GM18519 (cell line): Measurements from ENCODE around the gene GALNT10.

Source experiments
- ATAC-seq: cut with Tn5 transposase; IDR thresholded peaks from one replicate; pipeline ENCODE4 v1.9.1; 2021; ENCODE audit warnings: mild to moderate bottlenecking, moderate library complexity; ENCODE audit not compliant: unreplicated experiment, low FRiP score

The GALNT10 gene

GRCh38 chr5:154284433-154284832 lies 93.9 kb downstream of the GALNT10 start:
- ATAC-seq: peak; percentile 88

- ATAC-seq: no peak
Observed at GRCh38 chr5:154285661-154286408, 95.3 kb downstream of the GALNT10 start.

GRCh38 chr5:154286557-154286956 lies 96.0 kb downstream of the GALNT10 start:
- ATAC-seq: no peak

GRCh38 chr5:154287136-154287535 lies 96.6 kb downstream of the GALNT10 start:
- no peak for ATAC-seq

GRCh38 chr5:154288145-154288544 lies 97.6 kb downstream of the GALNT10 start:
- no peak for ATAC-seq

- no peak for ATAC-seq
Observed at GRCh38 chr5:154291917-154292316, 101.4 kb downstream of the GALNT10 start.

GRCh38 chr5:154293219-154293618 lies 102.7 kb downstream of the GALNT10 start:
- ATAC-seq: no peak

- ATAC-seq: no peak
Observed at GRCh38 chr5:154295551-154295950, 105.0 kb downstream of the GALNT10 start.

GRCh38 chr5:154296525-154297159 lies 106.1 kb downstream of the GALNT10 start:
- no peak for ATAC-seq

- ATAC-seq: no peak
Observed at GRCh38 chr5:154298065-154298464, 107.5 kb downstream of the GALNT10 start.

GRCh38 chr5:154300207-154300883 lies 109.8 kb downstream of the GALNT10 start:
- ATAC-seq: no peak

GRCh38 chr5:154301726-154302125 lies 111.2 kb downstream of the GALNT10 start:
- no peak for ATAC-seq

- ATAC-seq: no peak
Observed at GRCh38 chr5:154302161-154302560, 111.6 kb downstream of the GALNT10 start.

- no peak for ATAC-seq
Observed at GRCh38 chr5:154303133-154303532, 112.6 kb downstream of the GALNT10 start.

GRCh38 chr5:154308443-154309370 lies 118.2 kb downstream of the GALNT10 start:
- ATAC-seq: no peak

- no peak for ATAC-seq
Observed at GRCh38 chr5:154309371-154309745, 118.8 kb downstream of the GALNT10 start.

- ATAC-seq: no peak
Observed at GRCh38 chr5:154309805-154310204, 119.3 kb downstream of the GALNT10 start.

GRCh38 chr5:154311362-154311761 lies 120.8 kb downstream of the GALNT10 start:
- ATAC-seq: no peak

GRCh38 chr5:154312000-154312399 lies 121.5 kb downstream of the GALNT10 start:
- no peak for ATAC-seq

- ATAC-seq: no peak
Observed at GRCh38 chr5:154312576-154312975, 122.0 kb downstream of the GALNT10 start.
